BJ (cell line): ENCODE results near the gene FN3KRP. TPM values are rescaled to one million over a fixed set of nuclear protein-coding genes. Genes with fewer than 3 reads are reported as not detected.

Experiments
- CTCF ChIA-PET: fragments of 350-600 bp; formaldehyde crosslinking; extraction: SDS; loops from one replicate; lab custom pipeline; 2021; ENCODE audit warnings: antibody characterized with exemption, inconsistent platforms; lab: Yijun Ruan, JAX
- POLR2A ChIA-PET: fragments of 300-600 bp; sonication (Branson Sonifier 250); formaldehyde crosslinking; extraction: SDS; loops from one replicate; lab custom pipeline; 2021; ENCODE audit warnings: antibody characterized with exemption; lab: Charles Lee
- DNase-seq: peaks from one replicate; pipeline ENCODE4 v3.0.0-alpha.2; 2011; ENCODE audit warnings: low read depth
- H3K27me3 ChIP-seq: 2 replicates; pipeline ENCODE4 v1.6.0; 2011; ENCODE audit warnings: low read length; ENCODE audit not compliant: control insufficient read depth, insufficient read depth
- H3K36me3 ChIP-seq: 2 replicates; pipeline ENCODE4 v1.5.1; 2011; ENCODE audit warnings: low read length; ENCODE audit not compliant: control insufficient read depth, insufficient read depth
- H3K4me3 ChIP-seq: 2 replicates; pipeline ENCODE4 v1.5.1; 2011; ENCODE audit warnings: low read depth, mild to moderate bottlenecking, control low read depth, low read length
- CTCF ChIP-seq: IDR thresholded peaks from 2 replicates; pipeline ENCODE4 v1.5.1; 2011; ENCODE audit warnings: low read depth, mild to moderate bottlenecking, control low read depth, inconsistent platforms, low read length, moderate library complexity; ENCODE audit not compliant: insufficient read depth
- polyA plus RNA-seq: library from polyadenylated mRNA; depleted of rRNA; stranded (reverse); fragments of >200 nt; gene quantifications from 2 replicates; pipeline ENCODE4 v1.2.3, GENCODE V29; 2011

The FN3KRP gene
- polyA plus RNA-seq, 1 experiment, result 24.9 TPM

- ChIA-PET CTCF (no interaction called here), POLR2A (interaction anchor here (0.6 kb wide), 1 partner anchor 32 kb away, joined by 20 read pairs; the partner anchor contains the start of gene FN3KRP)
- no peaks in the 10 kb centered on the region for H3K27me3 ChIP-seq
- DNase-seq, result no peak
- TF ChIP-seq CTCF, result no peak
- H3K4me3 ChIP-seq, result no peak overlapping the region
- H3K36me3 ChIP-seq, result no peaks in the 10 kb centered on the region; the same call in 1 of the 2 replicates
These were observed 32.2 kb downstream of the FN3KRP start for GRCh38 chr17:82748756-82749155.

- H3K36me3 ChIP-seq, result no peaks in the 10 kb centered on the region
- POLR2A ChIA-PET, result no interaction called here
- no peak for DNase-seq
- no peak for TF ChIP-seq CTCF
- H3K4me3 ChIP-seq, result no peak overlapping the region
- no peaks in the 10 kb centered on the region for H3K27me3 ChIP-seq
- CTCF ChIA-PET, result no interaction called here
These were observed 33.9 kb downstream of the FN3KRP start for GRCh38 chr17:82750241-82750908.

GRCh38 chr17:82751171-82751570, 34.7 kb downstream of the FN3KRP start:
- ChIA-PET POLR2A (no interaction called here), CTCF (no interaction called here)
- H3K4me3 ChIP-seq, result peak overlapping the region; percentile 54
- no peaks in the 10 kb centered on the region for H3K27me3 ChIP-seq
- H3K36me3 ChIP-seq, result no peaks in the 10 kb centered on the region
- no peak for TF ChIP-seq CTCF
- DNase-seq, result no peak

GRCh38 chr17:82751571-82752370, 35.3 kb downstream of the FN3KRP start, which contains the start of gene TBCD:
Gene TBCD (plus strand): TSS chr17:82752065. CDS start chr17:82752194, 129 bp downstream.
- POLR2A ChIA-PET, result no interaction called here
- DNase-seq, result peak; percentile 33

More at GRCh38 chr17:82751571-82752370, 35.3 kb downstream of the FN3KRP start, which contains the start of gene TBCD:
- no peak for TF ChIP-seq CTCF
- CTCF ChIA-PET, result no interaction called here
- Histone ChIP-seq H3K4me3 (peak within 1 kb of the TSS; percentile 86), H3K36me3 (no peaks in the 10 kb centered on the region), H3K27me3 (no peaks in the 10 kb centered on the region)
